GM18907 (cell line): ENCODE measurements around the gene SMARCC1.
"Not testable (repeated sequence)": the region's sequence is repeated elsewhere in the genome, so short reads cannot be mapped to it uniquely, and the experiment has no call there.

Experiments
- ATAC-seq: cut with Tn5 transposase; IDR thresholded peaks from one replicate; pipeline ENCODE4 v1.9.1; 2021; ENCODE audit warnings: mild to moderate bottlenecking, moderate library complexity; ENCODE audit not compliant: unreplicated experiment

The SMARCC1 gene

DNA sequence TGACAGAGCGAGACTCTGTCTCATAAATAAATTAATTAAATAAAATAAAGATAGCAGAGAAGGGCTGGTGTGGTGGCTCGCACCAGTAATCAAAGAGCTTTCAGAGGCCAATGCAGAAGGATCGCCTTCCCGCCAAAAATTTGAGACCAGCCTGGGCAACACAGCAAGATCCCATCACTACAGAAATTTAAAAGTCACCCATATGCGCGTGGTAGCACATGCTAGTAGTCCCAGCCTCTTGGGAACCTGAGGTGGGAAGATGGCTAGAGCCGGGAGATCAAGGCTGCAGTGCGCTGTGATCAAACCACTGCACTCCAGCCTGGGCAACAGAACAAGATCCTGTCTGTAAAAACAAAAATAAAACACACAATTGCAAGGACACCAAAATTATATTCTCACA, 9.6 kb downstream of the SMARCC1 start:
- ATAC-seq = no peak

DNA sequence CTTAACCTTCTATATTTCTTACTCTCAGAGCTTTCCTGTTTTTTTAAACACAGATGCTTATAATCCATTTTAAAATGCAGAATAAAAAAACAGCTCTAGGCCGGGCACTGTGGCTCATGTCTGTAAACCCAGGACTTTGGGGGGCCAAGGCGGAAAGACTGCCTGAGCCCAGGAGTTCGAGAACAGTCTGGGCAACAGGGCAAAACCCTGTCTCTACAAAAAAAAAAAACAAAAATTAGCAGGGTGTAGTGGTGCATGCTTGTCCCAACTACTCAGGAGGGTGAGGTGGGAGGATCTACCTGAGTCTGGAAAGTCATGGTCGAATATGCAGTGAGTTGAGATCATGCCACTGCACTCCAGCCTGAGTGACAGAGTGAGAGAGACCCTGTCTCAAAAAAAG, 15.5 kb downstream of the SMARCC1 start:
- no peak for ATAC-seq

DNA sequence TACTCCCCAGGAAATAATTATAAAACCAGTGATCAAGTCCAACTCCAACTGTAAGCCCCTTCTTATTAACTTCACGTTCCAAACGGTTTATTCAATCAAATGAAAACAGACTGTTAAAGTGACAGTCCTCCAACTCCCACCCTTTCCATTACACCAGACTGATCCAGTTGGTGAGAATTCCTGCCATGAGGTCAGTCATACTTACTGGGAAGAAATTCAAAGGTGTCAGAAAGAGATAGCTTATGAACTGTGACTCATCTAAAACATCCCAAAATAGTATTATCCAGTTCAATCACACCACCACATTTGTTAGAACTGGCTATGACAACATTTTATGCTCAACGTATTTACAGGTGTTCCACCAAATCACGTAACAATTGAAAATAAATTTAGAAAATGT, 19.5 kb downstream of the SMARCC1 start:
- ATAC-seq = no peak

DNA sequence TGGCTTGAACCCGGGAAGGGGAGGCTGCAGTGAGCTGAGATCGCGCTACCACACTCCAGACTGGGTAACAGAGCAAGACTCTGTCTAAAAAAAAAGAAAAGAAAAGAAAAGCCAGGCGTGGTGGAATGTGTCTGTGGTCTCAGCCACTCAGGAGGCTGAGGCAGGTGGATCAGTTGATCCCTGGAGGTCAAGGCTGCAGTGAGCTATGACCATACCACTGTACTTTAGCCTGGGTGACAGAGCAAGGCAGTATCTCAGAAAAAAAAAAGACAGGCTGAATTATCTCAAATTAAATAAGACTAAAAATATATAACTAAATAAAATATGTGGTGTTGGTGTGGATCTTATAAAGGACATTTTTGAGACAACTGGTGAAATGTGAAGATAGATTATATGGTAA, 20.6 kb downstream of the SMARCC1 start:
- no peak for ATAC-seq

DNA sequence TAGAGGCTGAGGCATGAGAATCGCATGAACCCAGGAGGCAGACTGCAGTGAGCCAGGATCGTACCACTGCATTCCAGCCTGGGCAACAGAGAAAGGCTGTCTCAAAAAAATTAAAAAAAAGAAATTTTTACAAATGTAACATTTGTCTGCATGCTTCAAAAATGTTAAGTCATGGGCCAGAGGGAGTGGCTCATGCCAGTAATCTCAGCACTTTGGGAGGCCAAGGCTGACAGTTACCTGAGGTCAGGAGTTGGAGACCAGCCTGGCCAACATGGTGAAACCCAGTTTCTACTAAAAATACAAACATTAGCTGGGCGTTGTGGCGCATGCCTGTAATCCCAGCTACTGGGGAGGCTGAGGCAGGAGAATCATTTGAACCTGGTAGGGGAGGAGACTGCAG, 21.5 kb downstream of the SMARCC1 start:
- ATAC-seq = not testable (repeated sequence)

DNA sequence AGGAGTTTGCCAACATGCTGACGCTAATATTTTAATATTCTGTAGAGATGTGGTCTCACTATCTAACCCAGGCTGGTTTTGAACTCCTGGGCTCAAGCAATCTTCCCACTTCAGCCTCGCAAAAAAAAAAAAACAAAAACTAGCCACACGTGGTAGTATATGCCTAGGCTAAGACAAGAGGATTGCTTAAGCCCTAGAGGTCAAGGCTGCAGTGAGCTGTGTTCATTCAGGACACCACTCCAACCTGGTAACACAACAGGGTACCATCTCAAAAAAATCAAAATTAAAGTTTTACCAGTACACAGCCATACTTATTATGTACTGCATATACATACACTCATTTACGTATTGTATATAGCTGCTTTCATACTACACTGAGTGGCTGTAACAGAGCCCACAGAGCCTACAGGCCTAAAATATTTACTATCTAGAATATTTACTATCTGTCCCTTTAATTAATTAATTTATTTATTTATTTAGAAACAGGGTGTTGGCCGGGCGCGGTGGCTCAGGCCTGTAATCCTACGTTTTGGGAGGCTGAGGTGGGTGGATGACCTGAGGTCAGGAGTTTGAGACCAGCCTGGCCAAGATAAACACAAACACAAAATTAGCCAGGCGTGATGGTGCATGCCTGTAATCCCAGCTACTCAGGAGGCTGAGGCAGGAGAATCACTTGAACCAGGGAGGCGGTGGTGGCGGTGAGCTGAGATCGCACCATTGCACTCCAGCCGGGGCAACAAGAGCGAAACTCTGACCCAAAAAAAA, 23.2 kb downstream of the SMARCC1 start:
- no peak for ATAC-seq

DNA sequence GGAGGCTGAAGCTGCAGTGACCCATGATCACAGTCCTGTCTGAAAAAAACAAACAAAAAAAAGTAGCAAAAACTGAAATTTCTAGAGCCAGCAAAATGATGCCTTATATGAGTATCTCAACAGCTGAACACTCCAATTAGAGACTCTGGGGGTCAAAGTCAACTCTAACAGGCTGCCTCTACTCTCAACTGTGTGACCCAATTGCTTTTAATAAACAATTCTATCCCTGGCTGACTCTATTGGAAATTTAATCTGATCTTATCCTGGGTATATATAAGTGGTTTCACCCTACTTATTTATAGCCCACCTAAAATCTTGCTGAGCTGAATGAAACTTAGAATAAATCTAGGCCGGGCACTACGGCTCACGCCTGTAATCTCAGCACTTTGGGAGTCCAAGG, 29.0 kb downstream of the SMARCC1 start:
- no peak for ATAC-seq

DNA sequence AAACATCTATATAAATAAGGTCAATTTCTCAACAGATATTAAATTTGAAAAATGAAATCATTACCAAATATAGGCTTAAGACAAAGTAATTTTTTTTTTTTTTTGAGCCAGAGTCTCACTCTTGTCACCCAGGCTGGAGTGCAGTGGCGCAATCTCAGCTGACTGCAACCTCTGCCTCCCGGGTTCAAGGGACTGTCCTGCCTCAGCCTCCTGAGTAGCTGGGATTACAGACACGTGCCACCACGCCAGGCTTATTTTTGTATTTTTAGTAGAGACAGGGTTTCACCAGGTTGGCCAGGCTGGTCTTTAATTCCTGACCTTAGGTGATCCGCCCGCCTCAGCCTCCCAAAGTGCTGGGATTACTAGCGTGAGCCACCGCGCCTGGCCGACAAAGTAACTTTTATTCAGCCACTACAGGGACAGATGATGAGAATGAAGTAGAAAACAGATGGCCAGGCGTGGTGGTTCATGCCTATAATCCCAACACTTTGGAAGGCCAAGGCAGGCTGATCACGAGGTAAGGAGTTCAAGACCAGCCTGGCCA, 30.8 kb downstream of the SMARCC1 start:
- ATAC-seq = not testable (repeated sequence)

DNA sequence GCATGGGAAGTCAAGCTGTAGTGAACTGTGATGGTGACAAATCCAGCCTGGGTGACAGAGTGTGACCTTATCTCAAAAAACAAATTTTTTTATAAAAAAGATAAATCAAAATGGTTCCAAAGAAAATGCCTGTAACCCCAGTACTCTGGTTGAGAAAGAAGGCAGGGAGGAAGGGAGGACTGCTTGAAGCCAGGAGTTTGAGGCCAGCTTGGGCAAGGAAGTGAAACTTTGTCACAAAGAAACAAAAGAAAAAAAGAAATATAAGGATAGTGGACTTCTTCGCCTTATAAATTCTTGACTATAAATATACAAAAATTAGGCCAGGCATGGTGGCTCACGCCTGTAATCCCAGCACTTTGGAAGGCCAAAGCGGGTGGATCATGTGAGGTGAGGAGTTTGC, 34.1 kb downstream of the SMARCC1 start:
- ATAC-seq = no peak

DNA sequence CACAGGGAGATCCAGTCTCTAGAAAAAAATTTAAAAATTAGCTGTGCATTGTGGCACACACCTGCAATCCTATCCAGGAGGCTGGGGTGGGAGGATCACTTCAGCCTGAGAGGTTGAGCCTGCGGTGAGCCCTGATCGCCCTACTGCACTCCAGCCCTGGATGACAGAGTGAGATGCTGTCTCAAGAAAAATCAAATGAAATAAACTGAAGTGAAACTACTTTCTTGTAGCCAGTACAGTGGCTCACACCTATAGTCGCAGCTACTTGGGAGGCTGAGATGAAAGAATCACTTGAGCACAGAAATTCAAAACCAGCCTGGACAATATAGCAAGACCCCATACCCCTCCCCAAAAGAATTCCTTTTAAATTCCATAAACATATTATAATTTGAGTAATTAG, 35.4 kb downstream of the SMARCC1 start:
- ATAC-seq = no peak

DNA sequence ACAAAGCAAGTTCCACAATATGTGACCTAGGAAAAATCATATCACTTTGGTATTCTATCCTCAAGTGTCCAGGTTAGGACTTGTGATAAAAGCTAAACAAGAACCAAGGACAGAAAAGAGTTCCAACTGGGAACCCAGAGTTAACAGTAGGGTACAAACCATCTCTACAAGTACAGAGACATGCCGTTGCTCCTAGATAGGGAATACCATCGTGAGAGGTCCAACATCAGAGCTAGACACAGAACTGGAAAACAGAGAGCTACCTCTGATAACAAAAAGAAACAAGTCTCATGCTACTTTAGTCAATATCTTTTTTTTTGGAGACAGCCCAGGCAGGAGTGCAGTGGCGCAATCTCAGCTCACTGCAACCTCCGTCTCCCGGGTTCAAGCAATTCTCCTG, 37.8 kb downstream of the SMARCC1 start:
- ATAC-seq = no peak

DNA sequence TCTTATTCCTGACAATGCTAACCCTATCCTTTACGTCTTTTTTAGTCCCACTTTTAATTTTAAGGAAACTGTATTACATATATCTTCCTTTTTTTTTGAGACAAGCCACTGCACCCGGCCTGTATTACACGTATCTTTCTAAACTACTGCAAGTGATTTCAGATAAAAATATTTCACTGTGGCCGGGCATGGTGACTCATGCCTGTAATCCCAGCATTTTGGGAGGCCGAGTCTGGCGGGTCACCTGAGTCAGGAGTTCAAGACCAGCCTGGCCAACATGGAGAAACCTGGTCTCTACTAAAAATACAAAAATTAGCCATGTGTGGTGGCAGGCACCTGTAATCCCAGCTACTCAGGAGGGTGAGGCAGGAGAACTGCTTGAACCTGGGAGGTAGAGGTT, 38.3 kb downstream of the SMARCC1 start:
- not testable (repeated sequence) for ATAC-seq

DNA sequence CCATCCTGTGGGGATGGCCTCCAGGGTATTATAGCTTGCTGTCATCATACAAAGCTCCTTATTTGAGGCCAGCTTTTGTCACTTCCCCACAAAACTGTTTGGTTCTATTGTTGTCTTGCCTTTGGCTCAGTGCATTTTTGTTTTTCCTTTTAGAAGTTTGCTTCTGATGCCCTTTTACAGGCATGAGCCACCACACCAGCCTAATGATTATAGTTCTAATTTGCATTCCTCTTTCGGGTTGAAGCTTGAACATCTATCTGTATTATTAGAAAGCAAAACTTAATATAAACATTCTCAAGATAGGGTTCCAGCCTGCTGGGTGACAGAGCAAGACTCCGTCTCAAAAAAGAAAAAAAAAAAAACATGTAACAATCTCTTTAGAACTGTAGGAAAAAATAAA, 39.8 kb downstream of the SMARCC1 start:
- ATAC-seq = peak; percentile 55

DNA sequence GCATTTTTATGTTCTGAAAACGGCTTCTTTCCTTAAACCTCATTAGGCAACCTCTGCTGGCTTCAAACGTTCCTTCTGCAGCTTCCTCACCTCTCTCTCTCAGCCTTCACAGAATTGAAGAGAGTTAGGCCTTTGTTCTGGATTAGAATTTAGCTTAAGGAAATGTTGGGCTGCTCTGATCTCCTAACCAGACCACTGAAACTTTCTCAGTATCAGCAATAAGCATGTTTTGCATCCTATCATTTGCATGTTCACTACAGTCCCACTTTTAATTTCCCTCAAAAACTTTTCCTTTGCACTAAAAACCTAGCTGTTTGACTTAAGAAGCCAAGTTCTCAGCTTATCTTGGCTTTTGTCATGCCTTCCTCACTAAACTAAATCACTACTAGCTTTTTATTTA, 49.5 kb downstream of the SMARCC1 start:
- ATAC-seq = no peak

DNA sequence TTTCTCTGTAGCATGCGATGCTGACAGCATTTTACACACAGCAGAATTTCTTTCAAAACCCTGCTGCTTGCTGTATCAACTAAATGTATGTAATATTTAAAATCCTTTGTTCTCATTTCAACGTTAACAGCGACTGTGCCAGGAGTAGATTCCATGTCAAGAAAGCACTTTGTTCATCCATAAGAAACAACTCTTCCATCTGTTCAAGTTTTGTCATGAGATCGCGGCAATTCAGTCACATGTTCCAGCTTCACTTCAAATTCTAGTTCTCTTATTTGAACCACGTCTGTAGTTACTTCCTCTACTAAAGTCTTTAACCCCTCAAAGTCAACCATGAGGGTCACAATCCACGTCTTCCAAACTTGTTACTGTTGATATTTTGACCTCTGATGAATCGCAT, 50.6 kb downstream of the SMARCC1 start:
- no peak for ATAC-seq

DNA sequence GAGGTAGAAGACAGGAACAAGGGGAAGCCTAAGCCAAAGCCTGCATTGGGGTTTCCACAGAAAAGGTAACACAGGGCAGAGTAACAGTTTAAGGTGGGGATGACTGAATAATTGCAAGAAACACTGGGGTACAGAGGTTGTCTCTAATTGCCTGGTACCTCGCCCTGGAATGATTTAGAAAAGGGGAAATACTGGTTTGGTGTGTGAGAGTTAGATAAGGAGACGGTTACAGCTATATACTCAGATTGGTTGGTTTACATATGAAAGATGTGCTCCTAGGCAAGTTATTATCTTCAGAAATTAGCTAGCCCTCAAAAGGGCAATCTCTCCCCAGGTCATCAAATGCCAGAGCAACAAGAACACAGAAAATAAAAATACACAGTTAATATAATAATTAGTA, 58.8 kb downstream of the SMARCC1 start:
- ATAC-seq = no peak

DNA sequence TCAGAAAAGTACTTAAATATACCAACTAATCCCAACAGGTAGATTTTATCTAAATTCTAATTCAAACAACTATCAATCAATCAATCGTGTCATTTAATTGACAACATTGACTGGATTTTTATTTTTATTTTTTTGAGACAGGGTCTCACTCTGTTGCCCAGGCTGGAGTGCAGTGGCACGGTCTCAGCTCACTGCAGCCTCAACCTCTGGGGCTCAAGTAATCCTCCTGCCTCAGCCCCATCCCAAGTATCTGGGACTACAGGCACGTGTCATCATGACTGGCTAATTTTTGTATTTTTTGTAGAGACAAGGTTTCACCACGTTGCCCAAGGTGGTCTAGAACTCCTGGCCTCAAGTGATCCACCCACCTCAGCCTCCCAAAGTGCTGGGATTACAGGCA, 64.2 kb downstream of the SMARCC1 start:
- not testable (repeated sequence) for ATAC-seq

DNA sequence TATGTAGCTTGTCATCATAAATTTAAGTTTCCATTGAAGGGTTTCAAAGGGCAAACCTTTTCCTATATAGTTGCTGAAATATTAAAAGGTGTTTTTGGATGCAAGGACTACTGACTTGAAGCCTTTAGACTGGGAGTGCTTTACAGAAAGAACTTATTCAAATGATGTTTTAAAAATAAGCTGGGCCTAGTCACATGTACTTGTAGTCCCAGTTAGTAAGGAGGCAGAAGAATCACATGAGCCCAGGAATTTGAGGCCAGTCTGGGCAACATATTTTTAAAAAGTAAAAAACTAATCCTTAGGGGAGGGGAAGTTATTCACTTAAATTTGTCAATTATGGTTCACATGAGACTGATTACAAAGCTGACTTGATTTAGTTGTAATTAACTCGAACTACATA, 65.0 kb downstream of the SMARCC1 start:
- ATAC-seq = no peak

DNA sequence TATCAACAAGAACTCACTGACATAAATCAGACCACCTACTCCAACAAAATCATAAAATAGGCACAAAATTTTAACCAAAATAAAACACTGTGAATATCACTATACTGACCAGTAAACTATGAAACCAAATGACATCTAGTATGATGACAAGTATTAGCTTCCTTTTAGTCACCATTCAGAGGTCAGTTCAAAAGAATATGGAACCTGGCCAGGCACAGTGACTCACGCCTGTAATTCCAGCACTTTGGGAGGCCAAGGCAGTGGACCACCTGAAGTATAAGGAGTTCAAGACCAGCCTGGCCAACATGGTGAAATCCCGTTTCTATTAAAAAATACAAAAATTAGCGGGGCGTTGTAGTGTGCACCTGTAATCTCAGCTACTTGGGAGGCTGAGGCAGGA, 65.8 kb downstream of the SMARCC1 start:
- ATAC-seq = no peak

DNA sequence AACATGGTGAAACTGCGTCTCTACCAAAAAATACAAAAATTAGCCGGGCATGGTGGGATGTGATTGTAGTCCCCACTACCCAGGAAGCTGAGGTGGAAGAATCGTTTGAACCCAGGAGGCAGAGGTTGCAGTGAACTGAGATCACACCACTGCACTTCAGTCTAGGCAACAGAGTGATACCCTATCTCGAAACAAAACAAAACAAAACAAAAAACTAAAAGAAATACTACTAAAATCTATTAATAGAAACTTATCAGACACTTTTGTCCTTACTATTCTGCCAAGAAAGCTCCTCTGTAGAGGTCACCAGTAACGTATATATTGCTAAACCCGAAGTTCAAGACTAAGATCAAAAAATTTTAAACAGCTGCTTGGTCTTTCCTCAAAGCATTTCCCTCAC, 67.1 kb downstream of the SMARCC1 start:
- ATAC-seq = no peak

DNA sequence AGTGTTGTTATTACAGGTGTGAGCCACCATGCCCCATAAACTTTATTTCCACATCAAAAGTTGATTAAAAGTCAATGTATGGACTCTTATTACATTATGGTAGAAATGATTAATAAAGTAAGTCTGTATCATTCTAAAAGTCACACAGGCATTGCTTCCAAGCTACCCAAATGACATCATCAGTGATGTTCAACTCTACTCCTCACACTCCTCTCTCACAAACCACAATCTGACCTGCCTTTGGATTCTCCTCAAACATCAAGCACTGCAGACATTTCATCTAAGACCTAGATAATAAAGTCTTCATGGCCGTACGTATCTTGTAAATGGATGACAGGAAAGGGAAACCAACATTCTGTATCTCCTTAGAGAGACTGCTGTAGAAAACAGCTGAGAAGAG, 68.0 kb downstream of the SMARCC1 start:
- no peak for ATAC-seq

DNA sequence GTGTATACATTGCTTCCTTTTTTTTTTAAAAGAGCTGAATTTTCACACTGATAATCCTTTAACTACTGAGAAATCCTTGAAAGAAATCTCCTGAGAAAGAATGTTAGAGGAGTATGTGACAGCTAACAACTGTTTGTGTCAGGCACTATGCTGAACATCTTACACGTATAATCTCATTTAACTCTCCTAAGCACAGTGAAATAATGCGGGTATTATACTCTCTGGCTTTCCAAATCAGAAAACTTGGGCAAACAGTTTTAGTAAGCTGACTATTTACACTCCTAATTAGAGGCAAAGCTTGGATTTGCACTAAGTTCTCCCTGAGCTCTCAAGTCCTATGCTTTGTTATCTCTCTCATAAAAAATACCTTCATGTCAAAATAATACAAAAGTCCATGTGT, 69.3 kb downstream of the SMARCC1 start:
- no peak for ATAC-seq

DNA sequence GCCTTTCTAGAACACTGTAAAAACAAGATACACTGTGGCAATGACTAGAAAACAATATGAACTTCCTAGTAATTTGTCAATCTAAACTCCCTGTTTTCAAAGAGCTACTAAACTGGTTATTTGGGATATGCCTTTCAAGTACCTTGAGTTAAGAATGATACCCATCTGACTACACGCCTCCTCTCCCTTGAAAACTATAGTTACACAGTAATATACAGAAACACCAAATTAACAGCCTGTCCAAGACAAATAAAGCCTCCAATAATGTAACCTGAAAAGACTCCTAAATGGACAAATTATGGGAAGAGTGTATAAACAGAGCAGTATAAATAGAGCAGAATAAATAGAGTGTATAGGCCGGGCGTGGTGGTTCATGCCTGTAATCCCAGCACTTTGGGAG, 70.1 kb downstream of the SMARCC1 start:
- ATAC-seq = no peak
